GM18511 (cell line): ENCODE measurements around the gene ZNF180.
"Not testable (repeated sequence)": the region's sequence is repeated elsewhere in the genome, so short reads cannot be mapped to it uniquely, and the experiment has no call there.

Experiments used
- ATAC-seq: cut with Tn5 transposase; IDR thresholded peaks from one replicate; pipeline ENCODE4 v1.9.1; 2021; ENCODE audit warnings: mild to moderate bottlenecking, moderate library complexity; ENCODE audit not compliant: unreplicated experiment

ZNF180 gene

GRCh38 chr19:44499559-44499958 lies 763 bp downstream of the ZNF180 start:
- ATAC-seq, result no peak

GRCh38 chr19:44498988-44499387 lies 1.3 kb downstream of the ZNF180 start:
- ATAC-seq, result no peak

GRCh38 chr19:44496711-44497110 lies 3.6 kb downstream of the ZNF180 start:
- ATAC-seq, result no peak

DNA sequence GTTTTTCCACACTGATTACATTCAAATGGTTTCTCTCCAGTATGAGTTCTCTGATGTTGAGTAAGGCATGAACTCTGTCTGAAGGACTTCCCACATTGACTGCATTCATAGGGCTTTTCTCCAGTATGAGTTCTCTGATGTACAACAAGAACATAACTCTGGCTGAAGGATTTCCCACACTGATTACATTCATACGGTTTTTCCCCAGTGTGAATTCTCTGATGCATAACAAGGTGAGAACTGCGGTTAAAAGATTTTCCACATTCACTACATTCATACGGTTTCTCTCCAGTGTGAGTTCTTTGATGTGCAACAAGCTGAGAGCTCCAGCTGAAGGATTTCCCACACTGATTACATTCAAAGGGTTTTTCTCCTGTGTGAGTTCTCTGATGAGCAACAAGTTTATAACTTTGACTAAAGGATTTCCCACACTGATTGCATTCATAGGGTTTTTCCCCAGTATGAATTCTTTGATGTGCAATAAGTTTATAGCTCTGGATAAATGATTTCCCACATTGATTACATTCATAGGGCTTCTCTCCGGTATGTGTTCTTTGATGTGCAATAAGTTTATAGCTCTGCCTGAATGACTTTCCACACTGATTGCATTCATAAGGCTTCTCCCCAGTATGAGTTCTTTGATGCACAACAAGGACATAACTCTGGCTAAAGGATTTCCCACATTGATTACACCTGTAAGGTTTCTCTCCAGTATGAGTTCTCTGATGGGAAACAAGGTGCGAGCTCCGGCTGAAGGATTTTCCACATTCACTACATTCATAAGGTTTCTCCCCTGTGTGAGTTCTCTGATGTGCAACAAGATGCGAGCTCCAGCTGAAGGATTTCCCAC lies 23.5 kb downstream of the ZNF180 start:
- no peak for ATAC-seq

GRCh38 chr19:44468730-44469129 lies 31.6 kb downstream of the ZNF180 start:
- ATAC-seq, result not testable (repeated sequence)

- ATAC-seq, result not testable (repeated sequence)
Measured at GRCh38 chr19:44462600-44463286, 37.6 kb downstream of the ZNF180 start.

DNA sequence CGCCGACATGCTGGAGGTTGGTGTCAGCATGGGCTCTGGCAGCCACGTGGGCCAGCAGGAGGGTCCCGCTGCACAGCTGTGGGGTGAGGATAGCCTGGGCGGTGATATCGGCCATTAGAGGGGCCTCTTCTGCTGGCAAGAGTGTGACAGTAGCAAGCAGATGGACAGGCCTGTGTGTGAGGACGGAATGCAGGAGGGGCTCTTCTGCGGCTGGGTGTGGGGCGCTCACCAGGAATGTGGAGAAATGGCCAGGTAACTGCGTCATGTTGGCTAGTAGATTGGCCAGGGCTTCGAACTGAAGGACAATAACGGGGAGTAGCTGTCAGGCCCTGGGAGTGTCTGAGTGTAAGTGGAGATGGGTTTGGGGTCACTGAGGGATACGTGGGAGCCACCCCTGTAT lies 44.3 kb downstream of the ZNF180 start:
- ATAC-seq, result not testable (repeated sequence)

- no peak for ATAC-seq
Measured at GRCh38 chr19:44455100-44455499, 45.2 kb downstream of the ZNF180 start.

DNA sequence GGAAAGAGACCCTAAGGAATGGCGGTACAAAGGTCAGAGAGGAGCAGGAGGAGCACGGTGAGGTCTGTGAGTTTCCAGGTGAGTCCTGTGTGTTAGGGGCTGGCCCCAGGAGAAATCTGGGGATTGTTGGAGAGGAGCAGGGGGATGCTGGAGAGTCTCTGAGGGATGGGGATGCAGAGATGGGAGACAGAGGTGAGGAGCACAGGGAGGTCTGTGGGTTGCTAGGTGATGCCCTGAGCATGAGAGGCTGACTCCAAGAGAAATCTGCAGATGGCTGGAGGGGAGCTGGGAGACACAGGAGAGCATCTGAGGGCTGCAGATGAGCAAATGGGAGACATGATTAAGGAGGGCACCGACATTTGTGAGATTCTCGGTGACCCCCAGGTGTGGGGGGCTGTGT lies 48.0 kb downstream of the ZNF180 start:
- no peak for ATAC-seq

- ATAC-seq, result no peak
Measured at GRCh38 chr19:44451687-44452086, 48.6 kb downstream of the ZNF180 start.

DNA sequence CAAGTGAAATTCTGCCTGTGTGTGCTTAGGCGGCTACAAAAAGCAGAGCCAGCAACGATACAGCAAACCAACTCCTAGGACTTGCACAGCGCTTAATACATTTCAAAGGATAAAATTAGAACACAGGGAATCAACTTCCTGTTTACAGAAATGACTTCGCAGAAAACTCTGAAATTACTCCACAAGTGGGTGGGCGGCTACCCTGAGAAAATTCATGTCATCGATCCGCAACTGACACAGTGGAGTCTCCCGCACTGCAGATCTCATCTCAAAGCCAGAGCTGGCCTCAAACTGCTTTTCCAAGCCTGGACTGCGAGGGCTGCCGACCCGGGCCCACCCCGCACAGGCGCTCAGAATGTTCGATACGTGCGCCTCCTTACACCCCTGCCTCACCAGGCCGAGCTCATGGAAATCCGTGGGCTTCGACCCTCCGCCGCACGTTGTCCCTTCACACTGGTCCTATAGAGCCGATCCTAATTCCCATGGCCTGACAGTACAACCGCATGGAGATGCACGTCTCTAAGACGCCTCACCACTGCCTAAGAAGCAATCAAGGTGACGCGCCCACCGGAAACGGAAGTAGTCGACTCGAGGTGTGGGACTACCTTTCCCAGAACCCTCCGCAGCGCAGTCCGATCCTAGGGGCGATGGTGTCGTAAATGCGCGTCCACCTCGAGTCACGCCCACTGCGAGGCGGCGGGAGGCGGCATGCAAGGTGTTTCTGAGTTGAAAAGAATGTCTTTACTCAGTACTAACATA lies 52.2 kb downstream of the ZNF180 start, which contains the start of gene ZNF229:
Gene ZNF229 (minus strand): TSS at position 557 of the 759 bp plus-strand sequence. CDS start 5,625 bp downstream, outside the sequence.
- no peak for ATAC-seq

- ATAC-seq, result no peak
Measured at GRCh38 chr19:44438441-44438840, 61.9 kb downstream of the ZNF180 start.

GRCh38 chr19:44435441-44435840 lies 64.9 kb downstream of the ZNF180 start:
- no peak for ATAC-seq

DNA sequence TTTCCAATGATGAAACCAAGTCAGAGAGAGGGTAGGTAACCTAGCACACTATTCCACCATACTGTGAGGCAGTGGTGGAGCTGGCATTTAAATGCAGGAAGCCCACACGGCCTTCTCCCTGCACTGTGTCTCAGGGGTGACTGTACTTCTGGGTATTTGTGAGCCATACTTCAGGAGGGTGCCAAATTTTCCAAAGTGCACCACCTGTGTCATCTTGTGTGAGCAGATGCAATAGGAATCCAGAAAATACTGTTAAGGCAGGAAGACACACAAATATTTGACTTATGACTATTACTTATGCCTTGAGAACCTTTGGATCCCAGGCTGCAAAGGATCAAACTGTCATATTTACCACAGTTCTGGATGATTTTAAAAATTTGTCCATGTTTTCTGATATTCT lies 69.4 kb downstream of the ZNF180 start:
- no peak for ATAC-seq
